Colon (tissue), 2 donors: ENCODE measurements around the gene SMYD4.
"Not testable (repeated sequence)": the region's sequence is repeated elsewhere in the genome, so short reads cannot be mapped to it uniquely, and the experiment has no call there.

Experiments
- FAIRE-seq: peaks from 2 replicates; lab custom pipeline; 2012; peaks lifted over from hg19 to GRCh38; lab: Jason Lieb, UNC
- donor health status: control.
- donor health status: control.

Gene SMYD4

DNA sequence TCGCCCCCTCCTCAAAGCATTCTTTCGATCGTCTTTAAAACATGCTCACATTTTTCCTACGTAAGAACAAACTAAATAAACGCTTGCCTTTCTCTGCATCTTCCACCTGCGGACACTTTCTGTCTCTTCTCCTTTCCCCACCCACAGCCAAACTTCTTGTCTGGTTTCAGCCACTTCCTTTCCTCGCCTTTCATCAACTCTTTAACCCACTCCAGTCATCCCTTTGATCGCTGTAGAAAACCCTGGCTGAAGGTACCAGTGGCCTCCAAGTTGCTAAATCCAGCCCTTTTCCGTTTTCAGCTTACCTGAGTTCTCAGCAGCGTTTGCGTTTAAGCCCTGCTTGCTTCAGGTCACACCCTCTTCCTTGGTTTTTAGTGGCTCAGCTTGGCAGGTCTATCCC is 586 bp upstream of the SMYD4 start:
- no peak for FAIRE-seq

DNA sequence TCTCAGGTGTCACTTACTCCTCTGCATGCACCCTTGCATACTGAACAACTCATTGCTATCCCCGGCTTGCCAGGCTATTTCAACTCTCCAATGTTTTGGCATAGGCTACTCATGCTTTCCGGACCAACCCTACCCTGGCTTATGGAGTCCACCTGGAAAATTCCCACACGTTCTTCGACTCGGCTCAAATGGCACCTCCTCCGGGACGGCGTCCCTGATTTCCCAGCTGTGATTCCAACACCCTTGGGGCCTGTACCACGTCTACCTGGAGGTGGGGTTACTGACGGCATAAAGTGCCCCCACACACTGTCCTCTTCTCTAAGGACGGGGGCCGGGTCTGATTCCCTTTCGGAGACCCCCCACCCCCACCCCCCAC is 498 bp downstream of the SMYD4 start:
- no peak for FAIRE-seq

GRCh38 chr17:1820528-1821252 is 9.0 kb downstream of the SMYD4 start:
- FAIRE-seq: no peak

DNA sequence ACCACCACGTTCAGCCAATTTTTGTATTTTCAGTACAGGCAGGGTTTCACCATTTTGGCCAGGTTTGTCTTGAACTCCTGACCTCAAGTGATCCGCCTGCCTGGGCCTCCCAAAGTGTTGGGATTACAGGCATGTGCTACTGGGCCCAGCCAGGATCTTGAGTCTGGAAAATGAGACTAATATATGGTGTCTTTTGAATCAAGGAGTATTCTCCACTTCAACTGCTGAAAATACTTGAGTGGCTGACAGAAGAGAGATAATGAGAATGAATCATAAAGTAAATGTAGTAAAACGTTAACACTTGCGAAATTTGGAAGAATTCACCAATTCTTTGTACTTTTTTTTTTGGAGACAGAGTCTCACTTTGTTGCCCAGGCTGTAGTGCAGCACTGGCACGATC is 16.6 kb downstream of the SMYD4 start:
- no peak for FAIRE-seq

DNA sequence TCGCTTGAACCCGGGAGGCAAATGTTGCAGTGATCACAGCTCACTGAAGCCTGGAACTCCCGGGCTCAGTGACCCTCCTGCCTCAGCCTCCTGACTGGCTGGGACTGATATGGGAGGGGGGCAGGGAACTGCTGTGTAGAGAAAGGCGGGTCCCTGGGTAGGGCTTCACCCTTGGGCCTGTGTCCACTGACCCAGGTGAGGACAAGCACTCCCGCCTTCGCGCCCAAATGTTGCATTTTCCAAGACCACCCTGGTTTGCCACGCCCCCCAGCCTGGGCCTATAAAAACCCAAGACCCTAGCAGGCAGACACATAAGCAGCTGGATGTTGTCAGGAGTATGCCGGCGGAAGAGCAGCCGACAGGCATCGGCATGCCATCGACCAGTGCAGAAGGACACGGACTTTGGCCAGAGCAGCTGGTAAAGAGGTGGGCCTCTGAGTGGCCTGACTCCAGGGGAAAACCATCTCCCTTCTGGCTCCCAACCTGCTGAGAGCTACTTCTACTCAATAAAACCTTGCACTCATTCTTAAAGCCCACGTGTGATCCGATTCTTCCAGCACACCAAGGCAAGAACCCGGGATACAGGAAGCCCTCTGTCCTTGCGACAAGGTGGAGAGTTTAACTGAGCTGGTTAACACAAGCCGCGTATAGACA is 19.1 kb downstream of the SMYD4 start:
- no peak for FAIRE-seq

DNA sequence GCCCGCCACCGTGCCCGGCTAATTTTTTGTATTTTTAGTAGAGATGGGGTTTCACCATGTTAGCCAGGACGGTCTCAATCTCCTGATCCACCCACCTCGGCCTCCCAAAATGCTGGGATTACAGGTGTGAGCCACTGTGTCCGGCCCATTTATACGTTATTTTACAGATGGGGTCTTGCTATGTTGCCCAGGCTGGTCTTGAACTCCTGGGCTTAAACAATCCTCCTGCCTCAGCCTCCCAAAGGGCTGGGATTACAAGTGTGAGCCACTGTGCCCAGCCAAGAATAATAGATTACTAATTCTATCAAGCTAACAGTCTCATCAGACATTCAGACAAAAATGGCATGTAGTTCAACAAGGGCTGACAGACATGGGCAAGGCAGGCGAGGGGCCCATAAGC is 19.9 kb downstream of the SMYD4 start:
- FAIRE-seq: not testable (repeated sequence)

DNA sequence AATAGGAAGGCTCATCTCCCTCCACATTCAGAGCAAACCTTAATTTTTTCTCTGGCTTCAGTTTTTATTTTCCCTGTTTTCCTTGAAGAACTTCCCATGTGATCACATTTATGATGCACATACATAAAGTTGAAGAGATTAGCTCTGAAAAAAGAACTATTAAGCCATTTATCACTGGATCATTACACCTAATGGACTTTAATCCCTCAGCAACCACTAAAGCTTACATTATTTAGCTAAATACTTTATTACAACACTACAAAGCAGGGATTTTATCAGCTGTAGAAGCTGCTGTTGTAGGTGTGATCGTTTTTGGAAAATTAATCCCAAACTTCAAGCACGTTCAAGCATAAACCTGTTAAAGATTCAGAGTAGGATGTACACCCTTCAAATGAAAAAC is 21.1 kb downstream of the SMYD4 start:
- no peak for FAIRE-seq

DNA sequence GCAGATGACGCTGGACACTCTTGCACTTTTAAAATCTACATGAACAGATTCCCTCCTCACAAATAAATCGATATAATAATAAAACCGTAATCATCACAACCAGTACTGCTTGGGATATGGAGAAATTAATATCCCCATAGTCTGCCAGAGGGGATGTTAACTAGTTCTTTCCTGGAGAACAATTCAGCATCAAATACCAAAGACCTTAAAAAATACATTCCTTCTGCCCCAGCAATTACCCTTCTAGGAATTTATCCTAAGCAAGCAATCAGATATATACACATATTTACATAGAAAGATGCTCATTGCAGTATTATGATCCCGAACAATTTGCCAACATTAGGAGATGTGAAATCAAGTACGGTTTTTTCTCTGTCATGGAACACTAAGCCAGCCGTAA is 21.8 kb downstream of the SMYD4 start:
- FAIRE-seq: no peak

GRCh38 chr17:1803280-1803679 is 26.4 kb downstream of the SMYD4 start:
- no peak for FAIRE-seq

GRCh38 chr17:1802429-1802828 is 27.3 kb downstream of the SMYD4 start:
- FAIRE-seq: no peak

GRCh38 chr17:1800712-1801111 is 29.0 kb downstream of the SMYD4 start:
- no peak for FAIRE-seq

GRCh38 chr17:1800240-1800639 is 29.5 kb downstream of the SMYD4 start:
- no peak for FAIRE-seq

DNA sequence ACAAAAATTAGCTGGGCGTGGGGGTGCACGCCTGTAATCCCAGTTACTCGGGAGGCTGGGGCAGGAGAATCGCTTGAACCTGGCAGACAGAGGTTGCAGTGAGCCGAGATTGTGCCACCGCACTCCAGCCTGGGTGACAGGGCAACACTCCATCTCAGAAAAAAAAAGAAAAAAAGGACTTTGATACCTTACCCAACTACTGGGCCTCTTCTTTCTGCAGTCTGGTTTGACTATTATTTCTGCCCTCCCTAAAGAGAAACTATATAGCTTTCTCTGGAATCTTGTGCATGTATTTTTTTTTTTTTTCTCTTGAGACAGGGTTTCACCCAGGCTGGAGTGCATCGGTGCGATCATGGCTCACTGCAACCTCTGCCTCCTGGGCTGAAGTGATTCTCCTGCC is 31.9 kb downstream of the SMYD4 start:
- not testable (repeated sequence) for FAIRE-seq

DNA sequence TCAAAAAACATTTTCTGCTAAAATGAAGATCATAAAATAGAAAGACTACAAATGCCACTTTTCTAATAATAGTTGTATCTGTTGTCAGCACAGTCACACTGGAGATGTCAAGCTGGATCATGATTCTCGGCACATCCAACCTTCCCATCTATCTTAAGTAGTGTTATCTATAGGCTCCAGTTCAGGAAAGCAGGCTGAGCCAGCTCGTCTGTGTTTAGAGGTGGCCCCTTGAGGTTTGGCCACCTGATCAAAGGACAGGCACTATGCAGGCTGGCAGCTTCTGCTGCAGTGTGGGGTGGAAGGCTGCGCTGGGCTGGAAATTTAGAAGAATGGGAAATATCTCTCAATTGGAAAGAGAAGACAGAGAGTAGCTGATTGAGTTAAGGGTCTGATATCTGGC is 32.4 kb downstream of the SMYD4 start:
- FAIRE-seq: no peak

DNA sequence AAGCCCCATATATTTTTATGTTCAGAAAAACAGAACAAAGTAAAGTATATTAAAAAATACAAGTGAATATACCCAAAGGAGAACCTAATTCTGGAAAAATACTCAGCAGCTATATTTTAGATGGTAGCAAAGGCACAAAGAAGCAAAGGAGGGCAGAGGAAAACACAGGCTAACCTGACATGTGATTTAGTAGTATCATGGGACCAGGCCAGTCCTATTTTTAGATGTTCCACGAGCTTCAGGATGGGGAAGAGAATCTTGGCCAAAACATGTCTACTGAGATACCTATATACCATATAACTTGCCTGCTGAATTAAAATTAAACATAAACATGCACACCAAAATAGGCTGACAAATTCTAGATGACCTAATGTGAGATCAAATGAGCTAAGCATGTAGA is 32.9 kb downstream of the SMYD4 start:
- no peak for FAIRE-seq

DNA sequence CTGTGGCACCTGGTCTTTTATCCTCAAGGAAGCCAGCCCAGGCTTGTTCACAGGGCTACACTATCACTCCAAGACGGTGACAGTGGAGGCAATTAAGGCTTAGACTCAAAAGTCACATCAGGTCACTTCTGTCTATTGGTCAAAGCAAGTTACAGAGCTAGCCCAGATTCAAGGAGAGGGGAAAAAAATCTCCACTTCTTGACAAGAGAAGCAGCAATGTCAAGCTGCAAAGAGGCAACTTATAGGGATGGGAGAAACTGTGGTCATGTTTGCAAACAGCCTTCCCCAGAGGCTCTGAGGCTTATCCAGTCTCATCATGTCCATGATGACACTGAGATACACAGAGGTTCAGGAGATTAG is 36.3 kb downstream of the SMYD4 start:
- FAIRE-seq: no peak

GRCh38 chr17:1792495-1793446 is 36.9 kb downstream of the SMYD4 start:
- no peak for FAIRE-seq

DNA sequence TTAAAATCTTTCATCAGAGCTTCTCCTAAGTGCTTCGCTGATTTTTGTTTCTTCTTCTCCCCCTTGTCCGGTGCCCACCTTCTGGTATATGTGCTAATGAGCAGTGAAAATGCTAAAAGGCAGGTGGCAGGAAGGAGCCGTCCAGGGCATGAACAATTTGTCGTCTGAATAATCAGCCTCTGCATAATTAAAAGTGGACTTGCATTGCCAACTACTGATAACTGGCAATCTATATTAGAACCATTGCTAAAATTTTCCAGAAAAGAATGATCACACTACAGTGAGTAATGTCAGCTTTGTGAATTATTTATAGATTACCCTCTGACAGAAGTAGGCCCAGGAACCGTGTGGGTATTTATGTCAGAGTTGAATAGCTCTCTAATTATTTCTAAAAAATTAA is 39.8 kb downstream of the SMYD4 start:
- no peak for FAIRE-seq

DNA sequence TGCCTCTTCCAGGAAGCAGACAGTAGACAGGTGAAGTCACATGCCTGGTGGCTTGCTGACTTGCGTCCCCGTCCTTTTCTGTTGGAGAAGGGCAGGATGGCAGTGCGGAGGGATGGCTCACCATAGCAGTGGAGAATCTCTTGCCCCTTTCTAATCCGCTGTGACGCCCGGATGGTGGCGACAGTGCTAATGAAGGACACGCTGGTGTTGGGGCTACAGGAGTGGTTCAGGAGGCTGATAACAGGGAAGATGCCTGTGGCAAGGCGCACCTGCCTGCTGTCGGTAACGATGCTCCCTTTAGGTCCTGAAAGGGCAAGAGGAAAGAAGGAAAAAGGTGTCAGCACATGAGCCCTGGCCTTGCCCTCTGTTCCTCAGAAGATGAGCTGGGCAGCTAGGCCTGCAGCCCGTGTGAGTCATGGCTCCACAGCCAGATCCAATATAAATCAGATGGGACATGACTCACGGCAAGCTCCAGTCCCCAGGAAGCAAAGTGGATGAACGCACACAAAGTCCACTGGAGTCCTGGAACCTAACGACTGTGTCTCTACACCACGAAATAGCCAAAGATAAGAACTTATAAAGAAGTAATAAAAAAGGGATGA is 42.3 kb downstream of the SMYD4 start:
- FAIRE-seq: no peak

- no peak for FAIRE-seq
Measured at GRCh38 chr17:1786708-1787107, 43.0 kb downstream of the SMYD4 start.

GRCh38 chr17:1785930-1786329 is 43.8 kb downstream of the SMYD4 start:
- no peak for FAIRE-seq

- FAIRE-seq: no peak
Measured at GRCh38 chr17:1783834-1784611, 45.7 kb downstream of the SMYD4 start.
